CD4-positive, alpha-beta T cell treated with Interleukin-21 for 1 hour (primary cell): Measurements from ENCODE around the gene KIFAP3.

Experiments used
- DNase-seq: peaks from one replicate; pipeline ENCODE4 v3.0.0-alpha.2; 2020

KIFAP3 gene

DNA sequence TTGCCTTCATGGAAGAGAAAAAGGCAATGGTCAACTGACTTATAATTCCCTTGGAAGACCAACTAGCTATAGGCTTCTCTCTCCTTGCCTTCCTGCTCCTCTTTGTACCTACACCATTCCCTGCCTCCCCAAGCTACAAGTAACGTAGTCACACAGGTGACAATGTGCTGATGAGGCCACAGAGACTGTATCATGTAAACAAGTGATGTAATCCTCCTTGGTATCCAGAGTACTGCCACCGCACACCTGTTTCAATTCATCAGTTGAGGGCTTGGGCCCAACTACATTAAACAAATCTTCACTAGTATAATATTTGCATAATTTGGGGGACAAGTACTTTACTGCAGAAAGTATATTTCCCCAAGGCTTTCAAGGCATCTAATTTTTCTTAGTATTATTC lies 104.4 kb downstream of the KIFAP3 start:
- no peak for DNase-seq

GRCh38 chr1:169968174-169968573 lies 106.3 kb downstream of the KIFAP3 start:
- no peak for DNase-seq

DNA sequence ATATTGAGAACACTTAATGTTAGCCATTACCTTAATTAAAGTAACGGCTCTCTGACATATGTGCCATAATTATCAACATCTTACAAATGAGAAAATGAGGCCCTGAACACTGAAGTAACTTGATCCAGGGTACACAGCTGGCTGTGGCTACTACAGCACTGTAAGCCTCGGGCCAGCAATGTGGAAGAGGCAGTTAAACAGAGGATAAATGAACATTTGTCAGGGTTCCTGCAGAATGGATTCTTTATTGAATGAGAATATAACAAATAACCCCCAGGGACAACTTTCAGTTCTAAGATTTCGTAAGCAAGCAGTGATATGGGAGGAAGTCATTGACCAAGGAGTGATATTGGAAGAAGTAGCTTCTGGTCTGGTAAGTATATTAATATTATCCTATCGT lies 110.3 kb downstream of the KIFAP3 start:
- DNase-seq: no peak

- DNase-seq: no peak
These were observed 114.8 kb downstream of the KIFAP3 start for GRCh38 chr1:169959686-169960085.

- no peak for DNase-seq
These were observed 115.5 kb downstream of the KIFAP3 start for GRCh38 chr1:169958987-169959386.

DNA sequence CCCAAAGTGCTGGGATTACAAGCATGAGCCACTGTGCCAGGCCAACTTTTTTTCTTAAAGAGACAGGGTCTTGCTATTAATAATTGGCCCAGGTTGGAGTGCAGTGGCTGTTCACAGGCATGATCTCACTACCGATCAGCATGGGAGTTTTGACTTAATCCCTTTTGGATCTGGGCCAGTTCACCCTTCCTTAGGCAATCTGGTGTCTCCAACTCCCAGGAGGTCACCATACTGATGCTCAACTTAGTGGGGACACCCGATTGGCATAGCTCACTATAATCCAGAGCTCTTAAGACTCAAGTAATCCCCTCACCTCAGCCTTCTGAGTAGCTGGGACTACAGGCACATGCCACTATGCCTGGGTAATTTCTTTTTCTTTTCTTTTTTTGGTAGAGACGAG lies 116.6 kb downstream of the KIFAP3 start:
- no peak for DNase-seq

GRCh38 chr1:169951108-169951507 lies 123.4 kb downstream of the KIFAP3 start:
- DNase-seq: no peak

GRCh38 chr1:169949139-169949538 lies 125.4 kb downstream of the KIFAP3 start:
- no peak for DNase-seq

DNA sequence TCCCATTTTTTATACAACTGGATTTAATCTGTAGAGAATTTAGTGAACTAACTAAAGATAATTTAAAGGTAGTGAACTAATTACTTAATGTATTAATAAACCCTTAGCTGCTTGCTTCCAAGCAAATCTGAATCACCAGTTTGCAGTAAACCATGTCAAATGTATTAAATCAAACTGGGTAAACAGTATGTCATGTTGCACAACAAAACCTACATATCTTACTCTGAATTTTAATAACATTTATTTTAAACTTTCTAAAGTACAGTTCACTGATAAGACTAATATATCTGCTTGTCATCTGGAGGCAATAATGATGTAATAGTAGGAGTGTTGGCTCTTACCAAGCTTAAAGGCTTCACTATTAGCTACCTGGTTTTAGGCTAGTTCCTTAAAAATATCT lies 128.3 kb downstream of the KIFAP3 start:
- DNase-seq: no peak

- no peak for DNase-seq
These were observed 129.3 kb downstream of the KIFAP3 start for GRCh38 chr1:169945181-169945580.

GRCh38 chr1:169944621-169945020 lies 129.9 kb downstream of the KIFAP3 start:
- no peak for DNase-seq

- DNase-seq: no peak
These were observed 130.4 kb downstream of the KIFAP3 start for GRCh38 chr1:169943963-169944526.

- no peak for DNase-seq
These were observed 132.3 kb downstream of the KIFAP3 start for GRCh38 chr1:169941982-169942830.

DNA sequence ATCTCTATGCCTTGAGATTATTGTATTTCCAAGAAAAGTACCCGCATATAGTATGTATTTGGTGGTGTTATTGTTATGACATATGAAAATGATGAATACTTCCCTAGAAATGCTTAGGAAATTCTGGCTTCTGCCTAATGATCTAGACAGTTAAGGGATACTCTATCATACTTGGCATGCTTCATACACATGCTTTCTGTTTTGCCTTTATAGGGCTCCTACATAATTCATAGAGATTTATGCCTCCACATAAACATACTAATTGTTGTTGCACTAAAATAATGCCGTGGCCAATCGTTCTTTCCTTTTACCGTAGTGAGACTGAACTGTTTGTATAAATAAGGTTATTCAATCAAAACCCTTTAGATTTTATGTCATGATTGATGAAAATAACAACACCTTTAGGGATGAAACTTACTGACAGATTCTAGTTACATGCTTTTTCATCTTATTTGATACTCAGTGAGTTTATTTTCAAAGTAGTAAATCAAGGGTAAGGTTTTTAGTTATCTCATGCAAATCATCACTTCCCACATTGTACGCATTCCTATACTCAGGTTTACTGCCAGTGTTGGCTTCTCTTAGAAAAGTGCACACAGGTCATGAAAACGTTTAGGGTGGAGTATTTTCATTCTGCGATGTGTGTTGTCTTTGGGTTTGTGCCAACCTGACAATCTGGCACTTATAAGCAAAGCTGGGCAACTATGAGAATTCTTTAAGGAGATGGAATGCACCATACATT lies 140.3 kb downstream of the KIFAP3 start:
- no peak for DNase-seq

DNA sequence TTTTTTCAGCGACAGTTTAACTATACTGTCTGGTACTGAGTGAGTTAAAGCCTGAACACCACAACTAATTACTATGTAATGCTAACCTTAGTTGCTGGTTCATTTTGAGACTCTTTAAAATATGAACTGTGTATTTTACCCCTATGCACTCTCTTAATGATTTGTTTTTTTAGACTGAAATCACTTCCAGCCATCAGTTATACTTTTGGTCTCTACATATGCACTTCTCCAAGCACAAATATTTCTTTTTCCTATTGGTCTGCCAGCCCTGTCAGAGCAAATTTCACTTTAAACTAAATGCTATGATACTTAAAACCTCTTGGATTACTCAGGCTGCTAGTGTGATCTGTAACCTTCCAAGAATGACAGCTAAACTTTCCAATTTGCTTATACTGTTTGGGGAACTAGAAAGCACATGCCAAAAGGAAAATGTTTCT lies 142.7 kb downstream of the KIFAP3 start:
- DNase-seq: no peak

- no peak for DNase-seq
These were observed 145.3 kb downstream of the KIFAP3 start for GRCh38 chr1:169929210-169929526.

- peak; percentile 63 for DNase-seq
These were observed 145.9 kb downstream of the KIFAP3 start for GRCh38 chr1:169928438-169929209.

- DNase-seq: peak; percentile 14
These were observed 148.7 kb downstream of the KIFAP3 start for GRCh38 chr1:169925505-169926482.

DNA sequence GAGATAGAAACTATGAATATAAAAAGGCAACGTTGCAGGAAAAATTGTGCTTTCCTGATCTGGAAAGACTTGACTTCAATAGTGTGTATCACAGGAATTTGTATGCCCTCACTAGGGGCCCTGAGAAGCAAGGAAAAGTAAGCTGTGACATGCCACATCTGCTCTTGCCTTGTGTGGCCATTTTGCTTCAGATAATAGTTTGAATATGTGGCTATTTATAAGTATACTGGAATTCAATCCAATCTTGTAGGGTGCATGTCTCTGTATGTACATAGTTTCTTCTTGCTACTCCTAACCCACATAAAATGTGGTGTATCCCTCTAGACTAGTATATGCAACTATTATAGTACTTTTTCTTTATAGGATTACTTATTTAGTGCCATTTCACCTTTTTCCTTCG lies 149.7 kb downstream of the KIFAP3 start:
- no peak for DNase-seq

GRCh38 chr1:169924063-169924462 lies 150.4 kb downstream of the KIFAP3 start:
- no peak for DNase-seq

- no peak for DNase-seq
These were observed 153.4 kb downstream of the KIFAP3 start for GRCh38 chr1:169921080-169921479.

DNA sequence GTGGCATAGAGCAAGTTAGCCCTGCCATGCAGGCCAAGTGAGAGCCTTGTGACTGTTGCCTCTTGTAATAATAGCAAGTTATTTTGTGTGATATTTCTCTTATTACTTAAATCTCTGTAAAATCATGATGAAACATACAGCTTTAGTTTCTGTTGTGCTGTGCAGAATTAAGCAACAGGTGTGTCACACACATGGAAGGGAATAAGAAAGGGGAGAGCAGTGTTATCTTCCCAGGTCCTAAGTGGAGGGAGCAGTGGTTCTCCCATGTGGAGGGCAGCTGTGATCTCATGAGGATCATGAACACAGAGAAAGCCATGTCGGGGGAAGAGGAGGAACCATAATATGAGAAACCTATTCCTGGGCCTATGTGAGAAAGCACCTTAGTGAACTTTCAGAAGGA lies 155.6 kb downstream of the KIFAP3 start:
- no peak for DNase-seq
